Stimulated activated CD8-positive, alpha-beta memory T cell treated with anti-CD3 and anti-CD28 coated beads, Interleukin-15, amount 100 ng/mL, for 48 hours (primary cell): ENCODE results near the gene SHB.

Source experiments
- DNase-seq, 2 donors: peaks; one replicate each; pipeline ENCODE4 v3.0.0-alpha.2; 2020; ENCODE audit warnings: low read depth in 2 of 2

Gene SHB

DNA sequence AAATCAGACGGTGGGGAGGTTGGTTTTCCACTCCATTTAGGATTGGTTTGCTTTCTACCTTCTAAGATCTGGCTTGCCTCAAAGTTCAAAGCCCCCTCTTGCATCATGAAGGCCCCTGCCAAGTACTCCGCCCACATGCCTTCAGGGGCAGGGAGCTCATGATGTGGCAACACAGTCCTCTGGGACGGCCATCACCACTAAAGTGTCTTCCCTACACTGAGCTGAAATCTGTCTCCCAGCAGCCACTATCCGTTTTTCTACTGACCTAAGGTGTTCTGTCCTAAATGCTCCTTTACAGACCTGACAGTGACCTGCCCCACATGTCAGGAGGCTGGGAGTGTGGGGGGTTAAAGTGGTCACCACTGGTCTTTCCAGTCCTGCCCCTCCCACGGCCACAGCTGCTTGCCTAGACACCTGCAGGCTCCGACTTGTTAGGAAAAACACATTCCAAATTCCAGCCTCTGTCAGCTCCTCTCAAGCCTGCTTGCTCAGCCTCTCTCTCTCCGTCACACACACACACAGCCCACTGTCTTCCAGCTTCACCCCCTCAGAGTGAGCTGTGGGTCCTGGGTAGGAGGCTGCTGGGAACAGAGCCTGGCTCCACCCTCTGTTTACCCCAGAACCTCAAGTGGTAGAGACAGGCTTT, 44.9 kb downstream of the SHB start:
- no peak for DNase-seq

DNA sequence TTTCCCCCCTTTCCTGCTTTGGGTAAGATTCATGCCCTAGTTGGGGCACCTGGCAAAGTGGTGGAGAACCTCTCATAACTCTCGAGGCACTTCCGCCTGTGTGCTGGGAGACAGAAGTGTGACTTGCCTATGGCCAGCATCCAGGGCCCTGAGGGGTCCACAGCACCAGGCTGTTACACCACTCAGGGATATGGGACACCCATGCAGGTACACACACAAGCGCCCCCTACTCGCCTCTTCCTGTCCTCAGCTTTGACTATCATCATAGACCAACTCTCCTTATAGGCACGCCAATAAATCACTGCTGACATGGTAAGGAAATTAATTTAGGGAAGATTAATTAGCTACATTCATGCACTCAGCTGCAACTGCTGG, 45.4 kb downstream of the SHB start:
- no peak for DNase-seq

DNA sequence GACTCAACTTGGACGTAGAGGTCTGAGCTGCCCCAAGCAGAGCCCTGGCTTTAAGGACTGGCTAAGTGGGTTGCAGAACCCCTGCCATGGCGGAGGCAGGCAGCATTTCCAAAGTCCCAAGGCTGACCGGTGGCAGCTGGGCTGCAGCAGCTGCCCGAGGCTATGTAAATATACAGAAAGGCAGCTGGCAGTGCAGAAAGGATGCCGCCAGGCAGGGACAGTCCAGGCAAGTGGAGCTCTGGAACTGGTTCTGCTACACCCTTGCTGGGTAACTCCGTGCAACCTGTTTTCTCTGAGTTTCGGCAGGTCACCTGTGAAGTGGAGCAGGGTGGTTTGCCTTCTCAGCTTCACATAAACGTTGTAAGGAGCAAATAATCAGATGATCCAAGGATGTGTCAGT, 46.0 kb downstream of the SHB start:
- no peak for DNase-seq

DNA sequence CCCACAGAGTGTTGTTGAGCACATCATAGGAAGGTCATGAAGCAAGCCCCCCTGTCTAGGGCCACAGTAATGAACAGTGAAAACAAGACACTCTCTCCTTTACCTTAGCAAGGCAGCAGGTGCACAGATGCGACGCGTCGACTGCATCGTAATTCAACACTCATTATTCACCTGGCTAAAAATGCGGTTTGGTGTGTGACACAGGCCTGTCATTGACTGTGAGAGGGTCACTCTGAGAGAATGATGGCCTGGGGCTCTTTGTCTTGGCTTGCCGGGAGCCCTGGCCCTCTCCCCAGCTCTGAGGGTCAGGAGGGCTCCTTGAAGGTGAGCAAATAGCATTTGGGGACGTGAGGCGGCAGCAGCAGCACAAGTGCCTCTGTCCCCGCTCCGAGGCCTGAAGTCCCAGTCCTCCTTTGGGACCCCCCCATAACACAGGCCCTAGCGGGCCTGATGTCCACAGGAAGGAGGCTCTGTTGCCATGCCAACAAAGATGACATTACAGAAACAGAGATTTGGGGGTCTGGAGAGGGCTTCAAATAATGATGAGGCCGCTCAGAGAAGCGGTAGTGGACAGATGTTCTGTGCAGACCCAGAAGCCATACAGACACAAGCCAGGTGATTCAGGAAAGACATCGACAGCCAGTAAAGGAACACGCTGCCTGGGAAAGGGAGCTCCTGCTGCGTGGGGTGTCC, 46.7 kb downstream of the SHB start:
- no peak for DNase-seq

DNA sequence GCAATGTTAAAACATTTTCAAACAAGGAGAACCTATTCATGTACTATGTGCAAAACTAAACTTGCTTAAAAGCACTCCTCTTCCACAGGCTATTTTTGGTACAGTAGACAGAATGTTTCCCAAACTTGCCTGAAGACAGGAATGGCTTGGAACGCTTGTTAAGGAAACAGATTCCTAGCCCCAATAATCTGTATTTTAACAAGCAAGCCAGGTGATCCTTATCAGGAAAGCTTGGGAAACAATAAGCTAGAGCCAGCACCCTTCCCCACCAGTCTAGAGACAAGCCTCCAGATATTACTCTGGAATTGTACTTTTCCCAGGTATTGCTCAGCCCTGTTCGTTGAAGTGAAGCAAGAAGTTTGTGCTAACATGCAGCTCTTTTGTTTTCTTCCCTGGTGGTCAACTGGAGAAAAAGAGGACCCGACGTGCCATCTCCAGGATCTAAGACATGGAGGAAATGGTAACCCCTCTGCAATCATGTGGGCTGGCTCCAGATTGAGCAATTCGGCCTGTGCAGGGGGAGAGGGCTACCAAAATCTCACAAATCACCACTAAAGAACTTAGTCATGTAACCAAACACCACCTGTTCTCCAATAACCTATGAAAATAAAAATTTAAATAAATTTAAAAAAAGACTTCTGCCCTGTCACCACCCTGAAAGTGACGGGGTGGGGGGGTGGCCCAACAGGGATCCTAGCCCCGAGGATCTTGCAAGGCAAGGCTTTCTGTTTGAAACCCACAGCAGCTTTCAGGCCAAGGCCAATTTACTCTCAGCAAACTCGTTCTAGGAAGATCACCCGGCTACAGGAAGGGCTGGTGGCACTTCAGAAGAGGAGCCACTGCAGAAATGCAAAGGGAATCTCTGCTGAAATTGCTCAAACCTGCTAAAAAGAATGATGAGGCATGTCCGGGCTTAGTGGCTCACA, 48.6 kb downstream of the SHB start:
- DNase-seq: no peak

DNA sequence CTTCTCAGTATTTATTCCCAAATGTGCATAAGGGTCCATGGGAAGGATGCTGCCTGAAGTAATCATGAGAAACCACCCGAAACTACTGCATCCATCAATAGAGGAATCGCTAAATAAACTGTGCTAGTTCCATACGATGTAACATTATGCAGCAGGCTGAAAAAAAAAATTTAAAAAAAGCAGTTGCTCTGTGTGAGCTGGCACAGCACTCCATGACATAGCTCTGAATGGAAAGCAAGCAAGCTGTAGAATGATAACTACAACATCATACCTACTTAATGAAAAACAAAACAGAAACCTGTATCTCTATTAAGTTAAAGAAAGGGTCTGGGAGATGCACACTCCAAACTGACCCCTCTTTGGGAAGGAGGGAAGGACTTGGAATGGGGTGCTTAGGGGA, 49.3 kb downstream of the SHB start:
- DNase-seq: no peak

DNA sequence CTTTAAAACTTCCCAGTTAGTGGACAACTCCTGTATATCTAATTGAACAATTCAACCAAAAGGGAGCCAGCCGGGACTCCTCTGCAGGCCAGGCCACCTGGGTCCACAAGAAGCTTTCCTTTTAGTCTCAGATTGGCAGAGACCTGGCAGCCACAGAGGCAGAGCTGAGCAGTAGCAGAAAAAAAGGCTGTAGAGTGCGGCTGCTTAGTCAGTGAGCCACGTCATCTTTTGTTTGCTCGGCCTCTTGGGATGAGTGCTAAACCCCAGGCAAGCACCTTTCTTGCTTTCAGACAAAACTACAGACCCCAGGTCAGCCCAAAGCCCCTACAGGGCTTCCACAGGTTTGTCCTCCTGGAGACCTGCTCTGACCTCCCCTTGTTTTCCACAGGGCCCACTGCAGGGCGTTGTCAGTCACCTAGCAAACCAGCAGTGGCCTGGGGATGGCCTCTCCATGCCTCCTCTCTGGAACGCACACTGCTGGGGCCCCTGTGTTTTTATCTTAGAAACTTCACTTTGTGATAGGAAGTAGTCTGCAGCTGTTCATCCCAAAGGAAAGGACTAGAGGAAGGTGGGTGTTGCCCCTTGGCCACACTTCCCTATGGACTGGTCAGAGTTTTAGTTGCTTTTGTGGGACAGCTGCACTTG, 49.9 kb downstream of the SHB start:
- no peak for DNase-seq

DNA sequence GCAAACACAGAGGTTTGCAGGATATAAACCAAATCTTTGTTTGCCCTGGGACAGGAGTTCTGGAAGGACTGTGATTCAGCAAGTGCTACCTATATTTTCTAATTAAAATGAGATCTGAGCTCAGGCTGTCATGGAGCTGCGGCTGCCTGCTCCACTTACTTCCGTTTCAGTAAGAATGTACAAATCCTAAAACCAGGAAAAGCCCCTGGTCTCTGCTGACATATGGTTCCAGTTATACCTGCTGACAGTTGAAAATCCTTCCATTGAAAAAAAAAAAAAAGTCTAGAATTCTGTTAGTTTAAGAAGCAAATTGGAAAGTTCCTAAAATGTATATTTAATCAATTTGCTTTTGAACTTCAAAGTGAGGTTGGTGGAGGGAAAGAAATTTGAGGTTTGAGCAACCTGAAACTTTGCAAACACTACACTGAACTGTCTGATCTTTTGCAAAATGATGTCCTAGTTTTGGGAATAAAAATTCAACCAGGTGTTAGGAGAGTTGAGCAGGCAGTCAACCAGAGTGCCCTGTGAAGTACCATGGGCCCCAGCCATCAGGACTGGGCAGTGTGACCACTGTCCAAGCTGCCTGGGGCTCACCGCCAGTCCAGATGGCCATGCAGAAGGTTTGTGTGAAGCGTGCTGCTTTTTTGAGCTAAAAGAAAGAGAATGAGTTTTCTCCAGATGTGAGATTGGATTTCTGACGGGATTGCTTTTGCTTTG, 50.6 kb downstream of the SHB start:
- DNase-seq: no peak

DNA sequence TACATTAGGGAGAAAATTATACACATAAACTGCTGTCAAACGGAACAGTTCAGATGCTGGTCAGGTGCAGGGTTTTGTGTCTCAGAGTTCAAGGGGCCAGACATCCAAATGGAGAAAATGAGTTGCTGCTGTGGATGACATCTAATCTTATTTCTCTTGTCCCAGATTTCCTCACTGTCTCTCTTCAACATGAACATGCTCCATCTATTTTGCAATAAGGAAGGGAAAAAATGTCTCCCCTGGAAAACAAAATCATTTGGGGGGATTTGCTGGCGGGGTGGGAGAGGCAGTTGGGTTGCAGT, 51.2 kb downstream of the SHB start:
- DNase-seq: no peak

DNA sequence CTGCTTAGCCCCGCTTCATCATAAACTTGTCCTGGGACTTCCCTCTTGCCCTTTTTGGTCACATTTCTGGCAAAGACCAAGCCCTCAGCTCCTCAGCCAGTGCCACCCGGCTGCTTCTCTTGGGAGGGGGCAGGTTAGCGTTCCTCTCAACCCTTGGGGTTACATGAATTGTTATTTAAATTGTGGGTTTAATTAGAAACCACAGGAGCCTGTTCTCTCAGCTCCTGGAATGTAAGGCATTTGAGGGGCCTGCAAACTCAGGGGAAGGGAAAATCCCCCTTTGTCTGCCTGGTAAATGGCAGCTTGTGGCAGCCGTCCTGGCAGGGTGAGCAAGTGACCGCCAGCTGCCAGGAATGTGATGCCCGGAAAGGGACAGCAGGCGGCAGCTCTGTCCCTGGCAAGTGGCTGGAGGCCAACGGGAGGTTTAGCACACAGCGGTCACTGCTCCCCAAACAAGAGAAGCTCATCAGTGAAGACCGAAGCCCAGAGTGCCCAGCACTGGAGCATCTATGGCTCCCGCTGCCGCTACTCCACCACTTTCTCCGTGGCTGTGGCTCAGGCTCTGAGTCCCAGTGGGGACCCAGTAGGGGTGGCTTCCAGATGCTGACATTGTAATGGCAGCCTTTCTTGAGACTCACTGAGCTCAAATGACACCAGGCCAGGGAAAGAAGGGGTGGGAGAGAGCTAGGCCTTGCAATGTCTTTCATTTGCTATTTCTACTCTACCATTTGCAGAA, 51.7 kb downstream of the SHB start:
- DNase-seq: no peak

DNA sequence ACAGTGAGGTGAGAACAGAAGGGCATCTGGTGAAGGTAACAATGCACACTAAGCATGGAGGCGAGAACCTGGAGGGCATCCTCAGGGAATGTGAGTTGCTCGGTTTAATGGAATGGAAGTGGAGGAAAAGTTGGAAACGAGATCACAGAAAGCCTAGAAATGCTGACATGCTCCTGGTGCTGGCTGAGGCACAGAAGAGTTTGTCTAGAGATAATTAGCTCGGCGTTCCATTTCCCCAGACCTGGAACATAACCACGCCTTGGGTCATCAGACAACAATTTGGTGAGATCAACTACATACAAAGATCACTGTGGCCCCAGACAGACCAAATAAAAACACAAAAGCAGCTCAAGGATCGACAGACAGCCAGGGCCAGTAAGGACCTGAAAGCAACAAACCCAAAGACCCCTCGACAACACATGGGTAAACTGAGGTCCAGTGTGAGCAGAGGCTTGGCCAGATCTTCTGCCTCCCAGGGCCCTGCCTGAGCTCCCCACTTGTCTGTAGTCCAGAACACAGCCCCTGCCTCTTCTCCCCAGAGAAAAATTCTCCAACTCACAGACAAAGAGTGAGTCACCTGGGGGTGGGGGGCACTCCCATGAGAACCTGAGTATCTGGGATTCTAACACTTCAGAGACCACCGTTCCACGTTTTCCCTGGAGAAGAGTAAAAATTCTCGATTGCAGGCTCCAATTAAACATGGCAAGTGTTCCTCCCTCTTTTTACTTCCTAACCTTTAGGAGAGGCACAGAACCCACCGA, 52.5 kb downstream of the SHB start:
- no peak for DNase-seq

DNA sequence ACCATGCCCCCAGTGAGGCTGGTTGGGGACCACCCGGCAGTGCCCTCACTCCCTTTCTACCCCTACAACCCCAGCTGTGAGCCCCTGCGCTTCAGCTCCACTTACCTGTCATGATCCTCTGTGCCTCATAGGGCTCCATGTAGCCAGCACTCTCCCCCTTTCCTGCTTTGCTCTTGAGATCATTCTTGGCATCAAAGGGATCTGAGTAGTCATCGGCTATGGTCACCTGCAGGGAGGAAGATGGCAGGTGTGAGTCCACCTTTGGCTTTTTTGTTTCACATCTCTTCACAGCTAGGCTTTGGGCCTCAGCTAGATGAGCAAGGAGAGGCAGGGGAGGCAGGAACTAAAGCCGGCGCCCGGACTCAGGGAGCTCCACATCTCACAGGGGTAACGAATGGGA, 53.1 kb downstream of the SHB start:
- no peak for DNase-seq

DNA sequence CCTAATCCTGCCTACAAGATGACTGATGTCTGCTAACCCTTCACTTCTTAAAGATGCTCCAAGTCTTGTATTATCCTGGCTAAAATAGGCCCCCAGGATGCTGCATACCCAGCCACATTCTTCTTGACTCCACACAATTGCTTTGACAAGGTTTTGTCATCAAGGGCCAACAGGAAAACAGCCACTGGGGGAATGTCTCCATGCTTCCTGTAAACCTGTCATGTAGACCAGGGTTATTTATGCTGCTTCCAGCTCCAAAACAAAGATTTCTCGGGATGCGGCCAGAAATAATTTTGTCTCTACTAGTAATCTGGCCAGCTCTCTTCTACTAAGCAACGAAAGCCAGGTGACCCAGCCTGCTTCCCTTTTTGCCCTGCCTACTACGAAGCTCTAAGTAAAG, 53.8 kb downstream of the SHB start:
- no peak for DNase-seq

DNA sequence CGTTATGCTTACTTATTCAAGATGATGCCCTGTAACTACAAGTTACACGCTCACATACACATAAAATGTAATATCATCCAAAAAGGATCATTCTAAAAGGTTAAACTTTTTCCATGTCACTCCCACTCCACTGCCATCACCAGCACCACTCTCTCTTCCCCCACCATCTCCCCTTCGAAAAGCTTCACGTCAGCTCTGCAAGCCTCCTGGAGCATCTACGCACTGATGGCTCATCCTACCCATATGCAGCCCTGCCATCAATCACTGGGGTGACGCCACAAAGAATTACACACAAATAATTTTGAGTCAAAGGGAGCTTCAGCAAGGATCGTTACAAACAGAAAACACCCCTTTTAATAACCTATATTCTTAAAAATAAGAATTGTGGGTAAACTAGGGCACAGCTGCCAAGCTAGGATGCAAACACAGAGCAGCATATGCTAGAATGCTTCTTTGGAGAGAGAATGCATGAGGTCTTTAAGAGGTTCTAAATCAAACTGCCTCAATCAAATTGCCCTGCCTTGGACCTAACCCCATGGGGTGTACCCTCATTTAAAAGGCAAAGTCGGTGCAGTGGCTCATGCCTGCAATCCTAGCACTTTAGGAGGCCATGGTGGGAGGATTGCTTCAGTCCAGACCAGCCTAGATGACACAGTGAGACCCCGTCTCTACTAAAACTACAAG, 56.1 kb downstream of the SHB start:
- DNase-seq: no peak

DNA sequence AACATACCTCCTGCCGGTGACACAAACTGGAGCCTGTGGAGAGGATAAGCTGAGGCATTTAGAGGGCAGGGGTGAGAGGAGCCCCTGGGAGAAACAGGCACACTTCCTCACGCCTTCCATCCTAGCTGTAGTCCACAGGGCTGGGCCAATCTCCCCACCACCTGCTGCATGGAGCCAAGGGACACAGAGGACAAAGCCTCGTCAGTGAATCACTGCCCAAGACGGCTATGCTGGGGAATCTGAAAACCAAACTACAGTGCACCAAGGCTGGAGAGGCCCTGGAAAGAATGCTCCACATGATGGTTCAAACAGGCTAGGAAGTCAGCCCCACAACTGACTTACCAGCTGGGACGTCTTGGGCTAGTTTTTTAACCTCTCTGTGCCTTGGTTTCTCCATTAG, 57.0 kb downstream of the SHB start:
- no peak for DNase-seq

DNA sequence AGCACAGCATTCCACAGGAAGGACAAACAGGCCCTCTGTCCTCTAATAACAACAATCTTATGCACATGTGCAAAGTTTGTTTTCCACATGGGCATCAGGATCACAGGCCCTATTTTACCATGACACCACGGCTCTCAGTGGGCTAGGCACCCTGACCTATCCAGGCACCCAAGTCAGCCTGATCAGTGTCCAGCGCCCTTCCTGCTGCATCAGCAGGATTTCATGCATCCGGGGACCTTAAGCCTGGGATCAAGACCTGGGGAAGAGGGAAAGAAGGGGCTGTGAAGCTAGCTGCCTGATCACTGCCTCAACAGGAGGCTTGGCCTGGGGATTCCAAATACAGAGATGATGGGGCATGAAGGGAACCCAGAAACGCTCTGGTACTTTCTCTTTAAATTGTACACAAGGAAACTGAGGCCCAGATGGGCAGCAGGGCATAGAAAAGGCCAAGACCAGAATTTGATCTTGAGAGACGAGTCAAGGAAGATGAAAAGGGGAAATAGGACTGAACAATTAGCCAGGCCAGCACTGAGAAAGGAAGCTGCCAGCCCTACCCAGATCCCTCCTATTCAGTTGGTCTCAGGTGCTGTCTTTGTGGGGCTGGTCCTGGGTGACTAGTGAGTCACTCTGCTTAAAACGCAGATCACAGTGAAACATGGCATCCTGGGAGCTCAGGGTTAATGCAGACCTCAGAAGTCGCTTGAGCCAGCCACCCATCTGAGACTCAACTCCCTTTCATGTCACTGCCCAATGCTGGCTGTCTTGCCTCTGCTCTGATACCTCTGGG, 57.9 kb downstream of the SHB start:
- no peak for DNase-seq

DNA sequence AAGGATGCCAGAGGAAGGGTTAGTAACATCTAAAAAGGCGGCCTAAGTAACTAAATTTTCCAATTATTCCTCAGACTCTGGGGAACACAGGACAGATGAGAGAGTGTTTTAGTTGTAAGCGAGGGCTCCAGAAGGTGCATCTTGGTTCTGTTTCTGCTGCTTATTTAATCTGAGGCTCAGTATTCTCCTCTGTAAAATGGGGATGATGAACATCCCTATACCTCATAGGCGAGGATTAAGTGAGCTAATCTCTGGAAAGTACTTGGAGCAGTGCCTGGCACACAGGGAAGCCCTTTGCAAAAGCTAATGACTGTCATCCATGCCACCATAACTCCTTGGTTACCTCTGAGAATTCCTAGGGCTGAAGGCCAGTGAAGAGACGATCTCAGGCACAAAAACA, 59.0 kb downstream of the SHB start:
- DNase-seq: no peak

DNA sequence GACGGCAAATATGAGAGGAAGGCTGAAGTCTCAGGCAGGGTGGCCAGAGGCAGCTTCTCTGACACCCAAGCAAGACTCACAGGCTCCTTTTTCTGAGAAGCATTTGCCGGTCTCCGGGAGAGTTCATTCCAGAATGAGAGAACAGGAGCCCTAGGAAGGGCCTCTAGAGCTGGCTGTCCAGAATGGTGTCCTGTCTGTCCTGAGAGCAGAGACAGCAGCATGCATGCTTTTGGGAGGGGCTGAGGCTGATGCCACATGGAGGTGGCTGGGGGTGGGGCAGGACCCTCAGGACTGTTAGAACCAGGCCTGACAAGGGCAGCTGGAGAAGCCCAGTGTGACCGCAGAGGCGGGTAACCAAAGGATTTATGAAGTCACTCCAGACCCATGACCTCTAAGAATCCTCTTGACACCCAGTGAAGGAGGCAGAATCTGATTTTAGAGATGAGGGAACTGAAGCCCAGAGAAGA, 60.0 kb downstream of the SHB start:
- no peak for DNase-seq
